Measurements from ENCODE around the gene AQP9.

Gene AQP9

GRCh38 chr15:58141894-58142293 lies 3.7 kb downstream of the AQP9 start:
- no peak for DNase-seq

GRCh38 chr15:58142827-58143461 lies 4.8 kb downstream of the AQP9 start:
- no peak for DNase-seq

GRCh38 chr15:58145606-58146005 lies 7.4 kb downstream of the AQP9 start:
- no peak for DNase-seq

DNA sequence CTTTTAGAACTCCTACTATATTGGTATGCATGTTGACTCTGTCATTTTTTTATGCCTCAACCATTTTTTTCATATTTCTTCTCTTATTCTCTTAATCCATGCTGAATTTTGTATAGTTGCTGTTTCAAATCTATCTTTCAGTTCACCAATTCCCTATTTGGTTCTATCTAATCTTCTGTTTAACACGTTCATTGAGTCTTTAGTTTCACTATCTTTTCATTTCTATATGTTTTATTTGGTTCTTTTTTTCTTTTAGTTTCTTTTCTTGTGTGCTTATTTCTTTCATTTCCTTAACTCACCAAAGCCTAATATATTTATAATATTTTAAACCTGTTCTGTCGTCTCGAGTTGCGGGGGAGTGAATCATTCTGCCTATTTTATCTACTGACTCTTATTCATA lies 8.0 kb downstream of the AQP9 start:
- DNase-seq = no peak

- no peak for DNase-seq
Observed at GRCh38 chr15:58146749-58147148, 8.6 kb downstream of the AQP9 start.

GRCh38 chr15:58147171-58147611 lies 9.0 kb downstream of the AQP9 start:
- no peak for DNase-seq

DNA sequence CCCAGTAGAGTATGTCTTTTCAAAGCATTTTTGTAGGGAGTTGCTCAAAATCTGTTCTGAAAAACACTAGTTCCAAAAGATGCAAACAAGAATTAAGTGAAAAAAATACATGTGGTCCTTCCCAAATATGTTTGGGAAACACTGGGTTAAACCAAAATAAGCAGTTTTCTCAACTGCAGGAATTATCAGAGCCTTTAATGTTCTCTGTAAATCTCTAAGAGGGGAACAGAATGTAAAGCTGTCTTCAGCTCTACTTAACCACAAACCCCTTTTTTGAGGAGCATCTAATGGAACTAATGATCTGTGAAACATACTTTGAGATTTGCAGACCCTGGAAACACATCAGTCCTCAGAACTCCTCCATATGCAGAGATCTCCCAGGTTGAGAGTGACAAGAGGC lies 9.9 kb downstream of the AQP9 start:
- DNase-seq = no peak

DNA sequence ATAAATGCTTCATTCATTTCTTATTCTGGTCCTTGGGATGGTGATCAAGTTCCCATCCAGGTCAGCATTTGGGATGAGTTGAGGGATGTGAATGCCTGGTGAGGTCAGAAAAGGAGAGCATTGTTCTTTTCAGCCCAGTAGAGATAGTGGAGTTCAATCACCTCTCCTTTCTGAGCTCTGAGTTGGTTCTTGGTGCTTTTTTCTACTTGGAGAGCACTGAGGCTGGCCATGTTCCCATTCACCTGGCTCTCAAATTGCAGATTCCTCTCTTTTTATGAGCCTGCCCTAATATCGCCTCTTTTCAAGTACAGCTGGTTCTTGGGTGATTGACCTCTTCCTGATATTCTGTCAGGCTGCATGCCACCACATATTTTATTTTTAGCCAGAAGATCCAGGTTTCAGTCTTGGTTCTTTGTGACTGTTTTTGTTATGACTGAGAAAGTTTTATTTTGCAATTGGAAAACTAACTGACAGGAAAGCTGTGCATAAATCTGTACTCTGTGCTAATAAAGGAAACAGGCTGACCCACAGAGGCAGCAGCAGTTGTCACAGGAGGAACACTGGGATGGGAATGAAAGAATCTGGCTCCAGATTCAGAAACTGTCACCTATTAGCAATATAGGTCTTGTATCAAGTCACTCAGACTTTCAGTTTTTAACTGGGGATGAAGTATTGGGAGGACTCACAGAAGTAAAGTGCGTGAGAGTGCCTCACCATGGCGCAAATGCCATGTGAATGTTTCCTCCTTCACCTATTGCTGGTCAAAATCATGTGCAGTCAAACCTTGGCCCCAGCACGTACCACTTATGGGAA lies 10.7 kb downstream of the AQP9 start:
- DNase-seq = no peak

DNA sequence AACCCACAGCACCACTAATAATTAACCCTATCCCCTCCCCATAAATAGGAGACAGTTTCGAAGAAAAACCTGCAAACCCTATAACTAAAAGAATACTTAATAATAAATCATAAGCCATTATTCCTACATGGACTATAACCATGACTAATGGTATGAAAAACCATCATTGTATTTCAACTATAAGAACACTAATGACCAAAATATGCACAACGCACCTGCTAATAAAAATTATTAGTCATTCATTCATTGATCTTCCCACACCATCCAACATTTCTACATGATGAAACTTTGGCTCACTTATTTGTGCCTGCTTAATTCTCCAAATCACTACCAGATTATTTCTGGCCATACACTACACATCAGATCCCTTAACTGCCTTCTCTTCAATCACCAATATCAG lies 16.6 kb downstream of the AQP9 start:
- DNase-seq = no peak

GRCh38 chr15:58159827-58160386 lies 21.7 kb downstream of the AQP9 start:
- no peak for DNase-seq

- no peak for DNase-seq
Observed at GRCh38 chr15:58161436-58161930, 23.3 kb downstream of the AQP9 start.

GRCh38 chr15:58163985-58164384 lies 25.8 kb downstream of the AQP9 start:
- no peak for DNase-seq

- no peak for DNase-seq
Observed at GRCh38 chr15:58164926-58165325, 26.7 kb downstream of the AQP9 start.

DNA sequence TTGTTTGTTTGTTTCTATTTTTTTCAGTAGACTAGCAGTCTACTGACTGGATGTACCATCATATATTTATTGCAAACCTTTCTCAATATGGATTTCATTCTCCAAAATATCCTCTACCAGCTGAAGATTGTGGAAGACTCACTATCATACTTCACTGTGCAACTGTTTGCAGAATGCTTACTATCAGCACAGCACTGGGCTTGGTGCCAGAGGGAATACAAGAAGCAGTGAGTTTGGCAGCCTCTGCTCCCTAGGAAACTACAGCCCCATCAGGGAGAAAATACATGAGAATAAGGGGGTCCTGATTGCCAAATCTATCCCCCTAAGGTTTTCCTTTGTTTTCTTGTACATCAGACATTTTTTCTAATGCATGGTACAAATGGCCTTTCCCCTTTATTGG lies 27.5 kb downstream of the AQP9 start:
- no peak for DNase-seq

DNA sequence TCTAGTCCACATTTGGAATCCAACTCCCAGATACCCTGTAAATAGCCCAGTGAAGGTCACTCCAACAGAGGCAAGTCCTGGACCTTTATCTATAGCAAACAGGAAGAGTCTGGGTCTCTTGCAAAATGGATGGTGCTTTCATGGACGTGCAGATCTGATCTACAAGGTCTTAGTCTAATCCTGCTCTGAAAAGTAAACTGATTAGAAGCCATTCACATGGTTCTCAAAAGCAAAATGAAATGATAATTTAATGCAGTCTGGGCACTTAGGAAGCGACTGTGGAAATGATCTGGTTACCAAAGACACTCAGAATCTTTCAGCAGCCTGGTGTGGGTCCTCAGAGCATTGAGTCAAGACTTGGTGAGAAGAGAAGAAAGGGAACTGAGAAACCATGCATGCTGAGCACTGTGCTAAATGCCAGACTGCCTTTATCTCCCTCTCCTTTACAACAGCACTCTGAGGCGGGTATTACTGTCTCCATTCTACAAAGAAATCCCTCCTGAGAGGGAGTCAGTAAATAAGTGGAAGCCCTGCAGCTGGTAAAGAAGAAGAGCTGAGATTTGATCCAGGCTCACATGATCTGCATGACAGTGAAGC lies 29.0 kb downstream of the AQP9 start:
- no peak for DNase-seq

GRCh38 chr15:58169934-58170333 lies 31.8 kb downstream of the AQP9 start:
- DNase-seq = no peak

DNA sequence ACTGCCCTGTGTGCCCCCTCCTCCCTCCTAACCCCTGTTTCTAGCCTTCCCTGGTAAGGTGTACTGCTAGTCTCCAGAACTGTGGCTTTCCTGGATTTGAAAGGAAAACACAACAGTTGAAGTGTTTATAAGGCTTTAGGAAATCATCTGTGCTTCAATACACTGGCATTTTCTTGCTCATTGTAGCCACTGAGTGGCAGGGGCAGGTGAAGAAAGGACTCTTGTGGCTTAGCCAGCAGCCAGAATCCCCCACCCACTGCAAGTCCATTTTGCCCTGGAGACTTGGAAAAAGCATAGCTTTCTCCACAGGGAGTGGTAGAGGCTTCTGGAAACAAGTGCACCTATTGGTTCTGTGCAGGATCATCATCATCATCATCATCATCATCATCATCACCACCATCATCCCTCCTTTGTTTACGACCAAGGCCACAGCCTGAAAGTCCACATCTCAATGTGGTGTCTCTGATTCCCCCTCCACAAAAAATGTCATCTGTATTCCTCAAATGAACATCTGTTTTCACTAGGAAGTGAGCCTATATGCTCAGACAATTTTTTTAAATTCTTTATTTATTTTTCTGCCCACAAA lies 33.4 kb downstream of the AQP9 start:
- no peak for DNase-seq

- DNase-seq = no peak
Observed at GRCh38 chr15:58174709-58175108, 36.5 kb downstream of the AQP9 start.

DNA sequence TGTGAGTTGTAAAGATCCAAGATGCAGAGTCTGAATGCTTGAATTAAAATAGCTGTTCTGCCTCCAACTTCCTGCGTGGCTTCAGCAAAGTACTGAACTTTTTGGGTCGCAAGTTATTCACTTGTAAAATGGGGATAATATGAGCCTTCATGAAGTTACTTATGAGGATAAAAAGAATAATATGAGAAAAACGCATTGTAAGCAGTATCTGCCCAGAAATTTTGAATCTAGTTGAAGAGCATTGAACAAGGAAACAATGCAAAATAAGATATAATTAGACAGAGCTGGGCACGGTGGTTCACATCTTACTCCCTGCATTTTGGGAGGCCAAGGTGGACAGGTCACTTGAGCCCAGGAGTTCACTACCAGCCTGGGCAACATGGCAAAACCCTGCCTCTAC lies 37.8 kb downstream of the AQP9 start:
- no peak for DNase-seq

DNA sequence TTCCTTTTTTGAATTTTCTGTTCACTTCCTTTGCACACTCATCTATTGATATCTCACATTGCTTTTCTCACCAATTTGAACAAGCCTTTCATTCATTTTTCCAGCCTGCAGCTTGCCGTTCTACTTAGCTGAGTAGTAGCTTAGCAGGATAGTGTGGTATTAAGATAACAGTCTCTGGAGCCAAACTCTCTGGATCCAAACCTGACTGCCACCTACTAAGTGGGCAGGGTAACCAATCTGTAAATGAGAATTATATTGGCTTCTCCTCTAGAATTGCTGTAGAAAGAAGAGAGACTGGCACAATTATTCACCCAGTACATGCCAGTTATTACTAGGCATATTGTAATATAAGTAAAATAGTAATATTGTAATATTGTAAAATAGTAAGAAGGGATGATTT lies 40.5 kb downstream of the AQP9 start:
- no peak for DNase-seq

DNA sequence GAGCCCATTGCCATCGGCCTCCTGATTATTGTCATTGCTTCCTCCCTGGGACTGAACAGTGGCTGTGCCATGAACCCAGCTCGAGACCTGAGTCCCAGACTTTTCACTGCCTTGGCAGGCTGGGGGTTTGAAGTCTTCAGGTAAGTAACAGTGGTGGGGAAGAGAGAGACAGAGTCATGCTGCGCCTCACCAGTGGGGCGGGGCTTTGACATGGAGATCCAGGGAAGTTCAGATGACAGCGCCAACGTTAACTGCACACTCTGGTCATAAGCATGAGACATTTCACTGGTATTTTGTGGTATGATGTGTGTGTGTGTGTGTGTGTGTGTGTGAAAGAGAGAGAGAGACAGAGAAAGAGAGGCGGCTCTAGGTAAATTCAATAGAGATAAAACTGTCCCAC lies 41.0 kb downstream of the AQP9 start:
- DNase-seq = no peak

GRCh38 chr15:58179741-58180381 lies 41.7 kb downstream of the AQP9 start:
- DNase-seq = no peak

Measured in activated CD4-positive, alpha-beta T cell treated with anti-CD3 and anti-CD28 coated beads for 4 hours (primary cell).